ENCODE data around the gene CDH2.

GRCh38 chr18:28062443-28062842 is 114.5 kb downstream of the CDH2 start:
- TF ChIP-seq CTCF (conservative IDR thresholded peaks at IDR 0.05 in 1 of 2, IDR thresholded peaks at IDR 0.05 in 1 of 2; ENCODE audit: extremely low read depth in 1 of 2, insufficient read depth in 1 of 2, low read depth in 1 of 2, low read length in 2 of 2) (no peak), EZH2 (IDR thresholded peaks at IDR 0.05; ENCODE audit: borderline replicate concordance, low read length) (no peak)
